Nephron progenitor cell (in vitro differentiated cells): ENCODE data around the gene INPP5D.

Experiments used
- DNase-seq: peaks from one replicate; pipeline ENCODE4 v3.0.0; 2021
- H3K27ac Mint-ChIP-seq: 2 replicates; pipeline ENCODE4 v1.8.0; 2021; ENCODE audit warnings: mild to moderate bottlenecking, moderate library complexity, mixed read lengths
- H3K27me3 Mint-ChIP-seq: 2 replicates; pipeline ENCODE4 v1.8.0; 2021; ENCODE audit warnings: mild to moderate bottlenecking, low read depth, mixed read lengths; ENCODE audit not compliant: poor library complexity
- H3K36me3 Mint-ChIP-seq: 2 replicates; pipeline ENCODE4 v1.8.0; 2021; ENCODE audit warnings: low read depth, mixed read lengths
- H3K4me1 Mint-ChIP-seq: 2 replicates; pipeline ENCODE4 v1.8.0; 2021; ENCODE audit warnings: mixed read lengths
- H3K4me3 Mint-ChIP-seq: 2 replicates; pipeline ENCODE4 v1.8.0; 2021; ENCODE audit warnings: mild to moderate bottlenecking, moderate library complexity, mixed read lengths
- H3K9me3 Mint-ChIP-seq: 2 replicates; pipeline ENCODE4 v1.8.0; 2021; ENCODE audit warnings: mild to moderate bottlenecking, moderate library complexity, mixed read lengths
- TF ChIP-seq, protein P1 (sequence below): fragments of 200-600 bp; sonication (generic); IDR thresholded peaks from 2 replicates; pipeline ENCODE4 v1.5.0; 2021; ENCODE audit warnings: antibody characterized with exemption

Gene INPP5D

DNA sequence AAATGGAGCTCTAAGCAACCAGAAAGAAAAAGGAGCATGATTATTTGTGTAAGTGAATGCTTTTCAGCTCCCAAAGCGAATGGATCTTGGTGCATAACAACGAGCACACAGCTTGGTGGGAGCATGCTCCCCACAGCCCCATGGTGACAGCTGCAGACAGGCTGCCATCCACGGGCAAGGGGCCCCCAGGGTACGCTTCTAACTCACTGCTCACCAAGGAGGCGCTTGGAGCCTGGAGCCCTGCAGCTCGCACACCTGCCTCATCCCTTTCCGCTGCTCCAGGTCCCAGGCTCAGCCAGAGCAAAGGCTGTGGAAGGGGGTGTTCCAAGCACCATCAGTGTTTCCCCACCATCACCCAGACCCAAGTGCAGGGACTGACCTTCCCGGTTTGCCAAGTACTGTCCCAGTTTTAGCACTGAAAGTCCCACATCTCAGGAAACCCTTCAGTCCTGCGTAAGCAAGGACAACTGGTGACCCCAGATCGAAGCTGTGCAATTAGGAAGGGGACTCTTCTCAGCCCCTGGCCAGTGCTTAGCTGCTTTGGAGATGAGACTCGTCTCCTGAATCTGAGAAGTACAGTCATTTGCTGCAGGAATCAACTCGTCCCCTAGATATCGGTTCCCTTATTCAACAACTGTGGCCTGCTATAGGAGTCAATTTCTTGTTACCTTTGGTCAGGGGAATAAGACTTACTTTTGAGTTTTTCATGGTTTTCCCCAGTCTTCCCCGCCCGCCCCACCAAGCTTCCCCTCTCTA is 141.3 kb downstream of the INPP5D start:
- Mint-ChIP-seq H3K9me3 (peaks cover 21% of the 10 kb centered on the region), H3K27ac (no peak overlapping the region), H3K27me3 (peaks cover 7% of the 10 kb centered on the region), H3K36me3 (peaks cover 8% of the 10 kb centered on the region), H3K4me3 (no peak overlapping the region), H3K4me1 (no peaks in the 10 kb centered on the region)
- TF ChIP-seq, protein P1, sequence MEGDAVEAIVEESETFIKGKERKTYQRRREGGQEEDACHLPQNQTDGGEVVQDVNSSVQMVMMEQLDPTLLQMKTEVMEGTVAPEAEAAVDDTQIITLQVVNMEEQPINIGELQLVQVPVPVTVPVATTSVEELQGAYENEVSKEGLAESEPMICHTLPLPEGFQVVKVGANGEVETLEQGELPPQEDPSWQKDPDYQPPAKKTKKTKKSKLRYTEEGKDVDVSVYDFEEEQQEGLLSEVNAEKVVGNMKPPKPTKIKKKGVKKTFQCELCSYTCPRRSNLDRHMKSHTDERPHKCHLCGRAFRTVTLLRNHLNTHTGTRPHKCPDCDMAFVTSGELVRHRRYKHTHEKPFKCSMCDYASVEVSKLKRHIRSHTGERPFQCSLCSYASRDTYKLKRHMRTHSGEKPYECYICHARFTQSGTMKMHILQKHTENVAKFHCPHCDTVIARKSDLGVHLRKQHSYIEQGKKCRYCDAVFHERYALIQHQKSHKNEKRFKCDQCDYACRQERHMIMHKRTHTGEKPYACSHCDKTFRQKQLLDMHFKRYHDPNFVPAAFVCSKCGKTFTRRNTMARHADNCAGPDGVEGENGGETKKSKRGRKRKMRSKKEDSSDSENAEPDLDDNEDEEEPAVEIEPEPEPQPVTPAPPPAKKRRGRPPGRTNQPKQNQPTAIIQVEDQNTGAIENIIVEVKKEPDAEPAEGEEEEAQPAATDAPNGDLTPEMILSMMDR, result no peak
- DNase-seq, result no peak

DNA sequence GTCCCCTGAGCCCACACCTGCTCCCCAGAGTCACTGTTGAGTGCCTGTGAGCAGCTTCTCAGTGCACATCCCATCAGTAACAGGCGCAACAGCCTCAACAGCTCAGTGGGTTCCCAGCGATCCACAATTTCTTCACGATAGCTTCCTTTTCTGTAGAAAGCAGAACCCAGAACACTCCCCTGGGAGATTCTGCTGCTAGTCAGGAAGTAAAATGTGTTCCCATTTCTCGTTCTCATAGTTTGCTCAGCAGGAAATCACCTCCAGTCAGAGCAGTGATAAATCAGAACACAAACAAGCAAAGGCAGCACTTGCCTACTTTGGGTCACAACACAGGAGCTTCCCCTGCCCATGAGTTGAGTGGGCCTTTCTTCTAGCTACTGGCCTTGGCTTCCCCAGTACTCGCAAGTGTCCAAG is 142.4 kb downstream of the INPP5D start:
- H3K27me3 Mint-ChIP-seq, result peaks cover 7% of the 10 kb centered on the region
- no peak overlapping the region for H3K27ac Mint-ChIP-seq
- peaks cover 21% of the 10 kb centered on the region for H3K9me3 Mint-ChIP-seq
- peaks cover 8% of the 10 kb centered on the region for H3K36me3 Mint-ChIP-seq
- H3K4me3 Mint-ChIP-seq, result no peak overlapping the region
- TF ChIP-seq, protein P1, result no peak
- no peaks in the 10 kb centered on the region for H3K4me1 Mint-ChIP-seq
- no peak for DNase-seq

DNA sequence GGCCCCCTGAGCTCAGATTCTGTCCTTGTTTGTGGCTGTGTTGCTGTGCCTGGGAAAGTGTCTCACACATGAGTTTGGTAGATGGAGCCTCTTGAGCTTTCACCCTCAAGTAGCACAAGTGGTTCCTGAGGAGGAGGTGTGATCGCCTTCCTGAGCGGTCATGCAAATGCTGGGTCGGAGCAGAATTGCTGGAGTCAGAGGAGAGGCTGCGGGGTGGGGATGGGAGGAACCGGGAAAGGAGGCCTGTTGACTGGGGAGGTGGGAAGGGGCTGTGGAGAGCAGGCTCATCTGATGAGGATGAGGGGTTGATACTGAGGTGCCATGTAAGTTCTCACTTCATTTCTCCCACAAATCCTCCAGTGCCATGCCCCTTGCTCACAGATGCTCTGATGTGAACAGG is 142.9 kb downstream of the INPP5D start:
- no peak for DNase-seq
- no peak overlapping the region for H3K27ac Mint-ChIP-seq
- no peak overlapping the region for H3K4me3 Mint-ChIP-seq
- peaks cover 21% of the 10 kb centered on the region for H3K9me3 Mint-ChIP-seq
- TF ChIP-seq, protein P1, result no peak
- no peaks in the 10 kb centered on the region for H3K4me1 Mint-ChIP-seq
- peaks cover 8% of the 10 kb centered on the region for H3K36me3 Mint-ChIP-seq
- peaks cover 7% of the 10 kb centered on the region for H3K27me3 Mint-ChIP-seq

DNA sequence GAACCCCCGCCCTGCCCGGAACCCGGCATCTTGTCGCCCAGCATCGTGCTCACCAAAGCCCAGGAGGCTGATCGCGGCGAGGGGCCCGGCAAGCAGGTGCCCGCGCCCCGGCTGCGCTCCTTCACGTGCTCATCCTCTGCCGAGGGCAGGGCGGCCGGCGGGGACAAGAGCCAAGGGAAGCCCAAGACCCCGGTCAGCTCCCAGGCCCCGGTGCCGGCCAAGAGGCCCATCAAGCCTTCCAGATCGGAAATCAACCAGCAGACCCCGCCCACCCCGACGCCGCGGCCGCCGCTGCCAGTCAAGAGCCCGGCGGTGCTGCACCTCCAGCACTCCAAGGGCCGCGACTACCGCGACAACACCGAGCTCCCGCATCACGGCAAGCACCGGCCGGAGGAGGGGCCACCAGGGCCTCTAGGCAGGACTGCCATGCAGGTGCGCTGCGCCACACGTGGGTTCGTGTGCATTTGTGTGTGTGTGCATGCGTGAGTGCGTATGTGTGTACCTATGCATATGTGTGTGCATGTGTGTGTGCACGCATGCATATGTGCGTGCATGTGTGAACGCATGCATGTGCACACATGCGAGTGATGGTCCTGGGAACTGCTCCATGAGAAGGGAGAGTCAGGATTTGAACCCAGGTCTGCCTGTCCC is 144.3 kb downstream of the INPP5D start:
- DNase-seq, result no peak
- Mint-ChIP-seq H3K4me1 (peaks cover 6% of the 10 kb centered on the region), H3K27ac (no peak overlapping the region), H3K4me3 (no peak overlapping the region), H3K36me3 (peaks cover 8% of the 10 kb centered on the region), H3K9me3 (peaks cover 21% of the 10 kb centered on the region), H3K27me3 (peaks cover 10% of the 10 kb centered on the region)
- TF ChIP-seq, protein P1, result no peak

DNA sequence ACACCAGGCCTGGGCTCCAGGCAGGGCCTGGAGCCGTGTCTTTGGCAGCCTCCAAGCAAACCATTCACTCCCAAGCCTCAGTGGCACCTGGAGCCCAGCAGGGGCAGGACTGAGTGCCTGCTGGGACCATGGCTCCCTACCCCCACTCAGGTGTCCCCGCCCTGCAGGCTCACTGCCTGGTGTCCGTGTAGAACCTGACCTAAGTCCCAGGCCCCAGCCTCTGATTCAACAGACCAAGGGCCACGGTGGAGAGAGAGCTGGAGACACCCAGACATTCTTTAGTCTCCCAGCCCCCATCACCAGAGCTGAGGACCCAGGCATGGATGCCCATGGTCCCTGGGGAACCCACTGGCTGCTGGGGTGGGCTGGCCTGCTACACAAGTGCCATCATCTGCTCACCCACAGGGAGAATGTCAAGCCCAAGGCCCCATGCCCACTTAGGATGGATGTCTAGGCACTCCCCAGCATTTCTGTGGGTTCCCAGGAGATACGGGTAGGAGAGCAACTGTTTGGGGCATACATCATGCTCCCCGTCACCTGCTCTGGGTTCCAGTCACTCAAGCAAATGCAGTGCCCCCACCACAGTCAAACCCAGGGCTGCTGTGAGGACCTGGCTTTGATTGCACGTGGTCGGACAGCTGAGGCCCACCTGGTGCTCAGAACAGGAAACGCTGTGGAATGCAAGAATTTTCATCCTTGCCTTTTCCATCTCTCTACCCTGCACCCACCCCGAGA is 148.4 kb downstream of the INPP5D start:
- H3K27me3 Mint-ChIP-seq, result peaks cover 12% of the 10 kb centered on the region
- H3K4me3 Mint-ChIP-seq, result no peak overlapping the region
- peaks cover 3% of the 10 kb centered on the region for H3K36me3 Mint-ChIP-seq
- no peak for DNase-seq
- TF ChIP-seq, protein P1, result no peak
- H3K4me1 Mint-ChIP-seq, result peaks cover 11% of the 10 kb centered on the region
- peaks cover 8% of the 10 kb centered on the region for H3K9me3 Mint-ChIP-seq
- no peak overlapping the region for H3K27ac Mint-ChIP-seq
